Effector memory CD4-positive, alpha-beta T cell (primary cell): ENCODE data around the gene SERPINB5.

Experiments used
- DNase-seq, 3 donors: peaks; one replicate each; pipeline ENCODE4 v3.0.0-alpha.2; 2020
- H3K27ac ChIP-seq: 2 replicates; pipeline ENCODE4 v1.7.0; 2013; ENCODE audit warnings: mild to moderate bottlenecking, low read length, moderate library complexity; ENCODE audit not compliant: insufficient read depth, poor library complexity, severe bottlenecking
- H3K27me3 ChIP-seq: replicated peaks from 2 replicates; pipeline ENCODE4 v1.7.0; 2013; ENCODE audit warnings: mild to moderate bottlenecking, low read length; ENCODE audit not compliant: insufficient read depth, control insufficient read depth, poor library complexity, severe bottlenecking
- H3K36me3 ChIP-seq: 2 replicates; pipeline ENCODE4 v1.7.0; 2013; ENCODE audit warnings: mild to moderate bottlenecking, low read length, moderate library complexity; ENCODE audit not compliant: control insufficient read depth, insufficient read depth
- H3K4me1 ChIP-seq: 2 replicates; pipeline ENCODE4 v1.7.0; 2013; ENCODE audit warnings: low read length, mild to moderate bottlenecking; ENCODE audit not compliant: control insufficient read depth, insufficient read depth, poor library complexity, severe bottlenecking
- H3K4me3 ChIP-seq: 2 replicates; pipeline ENCODE4 v1.7.0; 2013; ENCODE audit warnings: low read length, low read depth, mild to moderate bottlenecking; ENCODE audit not compliant: insufficient read depth, poor library complexity, severe bottlenecking
- H3K9me3 ChIP-seq: 2 replicates; pipeline ENCODE4 v1.7.0; 2013; ENCODE audit warnings: mild to moderate bottlenecking, low read length, moderate library complexity; ENCODE audit not compliant: control insufficient read depth
- total RNA-seq, 3 donors: gene quantifications; one replicate each; lab custom pipeline; 2026; lab: John Stamatoyannopoulos, UW

SERPINB5 gene
- 0 reads per million in 3 donors for total RNA-seq

DNA sequence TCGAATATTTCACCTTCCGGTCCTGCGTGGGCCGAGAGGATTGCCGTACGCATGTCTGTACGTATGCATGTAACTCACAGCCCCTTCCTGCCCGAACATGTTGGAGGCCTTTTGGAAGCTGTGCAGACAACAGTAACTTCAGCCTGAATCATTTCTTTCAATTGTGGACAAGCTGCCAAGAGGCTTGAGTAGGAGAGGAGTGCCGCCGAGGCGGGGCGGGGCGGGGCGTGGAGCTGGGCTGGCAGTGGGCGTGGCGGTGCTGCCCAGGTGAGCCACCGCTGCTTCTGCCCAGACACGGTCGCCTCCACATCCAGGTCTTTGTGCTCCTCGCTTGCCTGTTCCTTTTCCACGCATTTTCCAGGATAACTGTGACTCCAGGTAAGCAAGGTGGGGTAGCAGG, at the start of gene SERPINB5:
SERPINB5 (plus strand) TSS at position 291 of the 400 bp plus-strand sequence. CDS start 7,471 bp downstream, outside the sequence.
- no peak for DNase-seq
- no peak within 1 kb of the TSS for H3K27ac ChIP-seq
- H3K27me3 ChIP-seq: no peaks in the 10 kb centered on the region
- H3K4me1 ChIP-seq: no peaks in the 10 kb centered on the region
- H3K36me3 ChIP-seq: no peaks in the 10 kb centered on the region
- no peak within 1 kb of the TSS for H3K4me3 ChIP-seq
- H3K9me3 ChIP-seq: no peaks in the 10 kb centered on the region

DNA sequence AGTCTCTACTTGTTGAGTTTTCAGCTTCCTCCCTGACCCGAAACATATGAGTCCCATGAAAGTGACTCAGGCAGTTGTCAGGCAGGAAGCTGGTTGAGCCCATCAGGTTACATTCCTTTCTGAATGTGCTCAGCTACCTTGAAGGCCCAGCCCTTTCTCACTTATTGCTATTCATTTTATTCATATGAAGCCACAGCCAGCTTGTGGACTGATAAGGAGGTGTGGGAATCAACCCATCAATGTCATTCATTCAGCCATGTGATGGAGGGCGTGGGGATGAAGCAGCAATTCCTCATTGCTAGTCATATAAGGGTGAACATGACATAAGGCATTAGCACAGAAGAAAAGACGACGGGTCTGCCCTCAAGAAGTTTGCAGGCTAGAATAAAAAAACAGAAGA, 49.2 kb upstream of the SERPINB5 start:
- no peak for DNase-seq
- H3K27me3 ChIP-seq: no peaks in the 10 kb centered on the region
- H3K27ac ChIP-seq: no peak overlapping the region
- H3K4me1 ChIP-seq: no peaks in the 10 kb centered on the region
- no peaks in the 10 kb centered on the region for H3K36me3 ChIP-seq
- no peaks in the 10 kb centered on the region for H3K9me3 ChIP-seq
- no peak overlapping the region for H3K4me3 ChIP-seq

- H3K27me3 ChIP-seq: no peaks in the 10 kb centered on the region
- no peak overlapping the region for H3K27ac ChIP-seq
- no peak overlapping the region for H3K4me3 ChIP-seq
- H3K9me3 ChIP-seq: no peaks in the 10 kb centered on the region
- no peak for DNase-seq
- H3K36me3 ChIP-seq: no peaks in the 10 kb centered on the region
- no peaks in the 10 kb centered on the region for H3K4me1 ChIP-seq
Measured at GRCh38 chr18:63430526-63430925, 46.2 kb upstream of the SERPINB5 start.

DNA sequence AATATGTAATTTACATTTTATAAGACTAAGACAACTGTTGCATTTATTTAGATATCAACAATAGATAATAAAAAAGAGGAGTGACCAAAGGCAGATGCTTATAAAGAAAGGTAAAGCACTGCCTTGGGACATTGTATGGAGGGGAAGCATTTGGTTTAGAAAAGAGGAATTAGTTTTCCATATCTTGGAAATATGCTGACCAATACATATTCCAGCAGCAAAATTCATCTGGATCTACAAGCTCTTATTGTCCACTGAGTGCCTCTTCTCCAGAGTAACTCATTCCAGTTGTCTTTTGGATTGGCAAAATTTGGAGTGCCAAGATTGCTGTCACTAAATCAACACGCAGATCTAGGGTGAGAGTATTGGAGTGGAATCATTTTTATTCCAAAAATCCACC, 45.6 kb upstream of the SERPINB5 start:
- no peaks in the 10 kb centered on the region for H3K9me3 ChIP-seq
- H3K27me3 ChIP-seq: no peaks in the 10 kb centered on the region
- no peak for DNase-seq
- no peak overlapping the region for H3K4me3 ChIP-seq
- no peaks in the 10 kb centered on the region for H3K4me1 ChIP-seq
- H3K36me3 ChIP-seq: no peaks in the 10 kb centered on the region
- H3K27ac ChIP-seq: no peak overlapping the region

DNA sequence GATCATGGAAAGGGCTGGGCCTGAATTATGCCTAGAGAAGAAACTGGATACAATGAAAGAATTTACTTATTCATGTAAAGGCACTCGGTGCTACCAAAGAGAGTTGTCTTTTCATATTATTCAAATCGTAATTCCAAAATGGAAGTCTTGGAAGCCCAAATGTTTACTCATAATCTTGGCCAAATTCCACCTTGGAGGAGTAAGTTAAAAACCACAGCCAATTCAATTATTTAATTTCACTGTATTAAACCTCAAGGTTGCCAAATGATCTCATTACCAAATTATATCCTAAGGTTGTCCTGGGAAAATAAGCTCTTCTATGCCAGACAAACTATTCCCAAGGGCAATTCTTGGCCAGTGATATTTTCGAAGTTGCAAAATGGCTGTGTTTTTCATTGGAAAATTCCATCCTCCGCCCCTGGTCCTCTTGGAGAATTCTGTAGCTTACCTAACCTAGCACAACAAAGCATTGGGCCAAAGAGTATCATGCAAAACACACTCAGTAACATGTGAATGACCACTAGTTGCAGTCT, 43.4 kb upstream of the SERPINB5 start:
- Histone ChIP-seq H3K9me3 (no peaks in the 10 kb centered on the region), H3K36me3 (no peaks in the 10 kb centered on the region), H3K4me3 (no peak overlapping the region), H3K4me1 (no peaks in the 10 kb centered on the region), H3K27me3 (no peaks in the 10 kb centered on the region), H3K27ac (no peak overlapping the region)
- DNase-seq: no peak

DNA sequence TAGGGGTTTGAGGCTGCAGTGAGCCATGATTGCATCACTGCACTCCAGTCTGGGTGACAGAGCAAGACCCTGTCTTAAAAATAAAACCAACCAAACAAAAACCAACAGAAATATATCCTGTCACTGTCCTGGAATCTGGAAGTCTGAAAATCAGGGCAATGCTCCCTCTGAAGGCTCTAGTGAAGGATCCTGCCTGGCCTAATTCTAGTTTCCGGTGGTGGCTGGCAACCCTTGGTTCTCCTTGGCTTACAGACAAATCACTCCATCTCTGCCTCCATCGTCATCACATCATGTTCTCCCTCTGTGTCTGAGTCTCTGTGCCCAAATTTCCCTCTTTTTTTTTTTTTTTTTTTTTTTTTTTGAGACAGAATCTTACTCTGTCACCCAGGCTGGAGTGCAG, 38.6 kb upstream of the SERPINB5 start:
- Histone ChIP-seq H3K27ac (no peak overlapping the region), H3K36me3 (no peaks in the 10 kb centered on the region), H3K9me3 (no peaks in the 10 kb centered on the region), H3K4me1 (peaks cover 3% of the 10 kb centered on the region), H3K4me3 (no peak overlapping the region), H3K27me3 (no peaks in the 10 kb centered on the region)
- DNase-seq: no peak

DNA sequence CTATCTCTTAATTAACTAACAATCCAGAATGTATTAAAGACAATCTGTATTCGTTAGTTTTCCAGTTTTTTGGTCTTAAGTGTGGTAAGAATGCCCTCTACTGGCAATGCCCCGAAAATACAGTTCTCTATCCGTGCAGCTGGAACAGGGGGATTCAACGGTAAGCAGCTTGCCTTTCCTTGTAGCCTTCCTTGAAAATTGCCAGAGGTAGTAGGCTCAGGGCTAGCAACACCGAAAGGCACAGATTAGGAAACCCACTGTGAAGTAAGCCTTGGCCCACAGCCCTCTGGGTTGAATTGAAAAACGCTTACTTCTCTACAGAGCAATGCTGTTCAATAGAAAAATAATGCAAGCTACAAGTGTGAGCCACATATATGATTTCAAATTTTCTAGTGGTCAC, 37.4 kb upstream of the SERPINB5 start:
- Histone ChIP-seq H3K27me3 (no peaks in the 10 kb centered on the region), H3K36me3 (no peaks in the 10 kb centered on the region), H3K27ac (no peak overlapping the region), H3K4me3 (no peak overlapping the region), H3K4me1 (peaks cover 3% of the 10 kb centered on the region), H3K9me3 (no peaks in the 10 kb centered on the region)
- peak in 2 of 3 donors; percentile 6 to 31 for DNase-seq

- no peaks in the 10 kb centered on the region for H3K36me3 ChIP-seq
- no peak overlapping the region for H3K4me3 ChIP-seq
- no peaks in the 10 kb centered on the region for H3K9me3 ChIP-seq
- H3K27ac ChIP-seq: no peak overlapping the region
- peaks cover 3% of the 10 kb centered on the region for H3K4me1 ChIP-seq
- H3K27me3 ChIP-seq: no peaks in the 10 kb centered on the region
- DNase-seq: no peak
Measured at GRCh38 chr18:63440219-63440618, 36.5 kb upstream of the SERPINB5 start.

GRCh38 chr18:63440881-63441280, 35.9 kb upstream of the SERPINB5 start:
- Histone ChIP-seq H3K9me3 (no peaks in the 10 kb centered on the region), H3K4me3 (no peak overlapping the region), H3K27me3 (no peaks in the 10 kb centered on the region), H3K4me1 (peaks cover 3% of the 10 kb centered on the region), H3K27ac (no peak overlapping the region), H3K36me3 (no peaks in the 10 kb centered on the region)
- DNase-seq: no peak

DNA sequence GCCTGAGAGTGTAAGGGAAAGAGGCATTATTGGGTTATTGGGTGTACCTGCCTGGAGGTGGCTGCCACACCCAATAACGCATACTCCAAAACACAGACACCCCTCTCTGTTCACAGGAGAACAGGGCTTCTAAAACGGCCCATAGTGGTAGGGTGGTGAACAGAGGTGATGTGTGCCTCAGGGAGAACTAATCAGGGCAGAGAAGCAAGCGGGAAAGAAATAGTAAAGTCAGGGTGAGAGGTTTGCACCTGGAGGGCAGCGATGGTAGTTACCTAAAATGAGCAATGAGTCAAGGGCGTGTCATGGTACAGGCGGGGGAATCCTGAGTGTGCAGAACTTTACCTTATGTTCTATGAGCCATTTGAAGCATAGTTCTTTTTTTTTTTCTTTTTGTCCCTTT, 32.9 kb upstream of the SERPINB5 start:
- no peak for DNase-seq
- Histone ChIP-seq H3K4me3 (no peak overlapping the region), H3K36me3 (no peaks in the 10 kb centered on the region), H3K9me3 (no peaks in the 10 kb centered on the region), H3K27me3 (no peaks in the 10 kb centered on the region), H3K4me1 (peaks cover 3% of the 10 kb centered on the region), H3K27ac (no peak overlapping the region)
